ENCODE results near the gene LRRC4C. TPM values are rescaled to one million over a fixed set of nuclear protein-coding genes. Genes with fewer than 3 reads are reported as not detected.

The LRRC4C gene
- total RNA-seq, 1 donor from 2014 or later: not detected

DNA sequence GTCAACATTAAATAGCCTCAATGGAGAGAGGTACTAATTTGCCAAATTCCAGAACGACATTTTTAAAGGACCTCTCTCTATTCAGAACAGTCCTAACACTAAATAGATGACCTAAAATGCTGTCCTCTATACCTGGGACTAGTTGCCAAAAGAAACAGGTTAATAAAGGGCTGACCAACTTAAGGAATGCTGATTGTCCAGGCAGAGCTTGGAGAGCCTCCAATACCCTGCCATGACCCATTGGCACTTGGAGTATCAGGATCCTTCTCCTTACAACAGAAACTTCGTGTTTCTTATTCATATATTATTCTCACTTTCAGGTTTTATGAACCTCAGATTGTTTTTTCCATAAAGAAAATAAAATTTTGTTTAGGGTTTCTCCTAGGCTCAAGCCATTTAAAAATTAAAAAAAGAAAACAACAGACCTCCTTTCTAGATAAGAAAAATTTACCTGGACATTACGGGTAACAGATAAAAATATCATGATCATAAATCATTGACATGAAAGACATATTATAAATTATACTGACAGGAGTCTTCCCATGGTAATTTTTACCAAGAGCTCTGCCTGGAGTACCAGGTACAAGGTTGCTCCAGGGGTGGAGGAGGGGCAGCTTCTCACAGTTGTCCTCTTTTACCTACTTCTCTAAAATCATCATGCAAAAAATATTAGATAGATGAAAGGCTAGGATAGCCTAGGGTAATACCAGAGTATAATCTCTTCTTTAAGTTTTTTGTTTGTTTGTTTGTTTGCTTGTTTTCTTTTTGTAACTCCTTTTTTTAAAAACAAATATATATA, 2.0 kb downstream of the LRRC4C start:
- DNase-seq (ENCODE audit: low spot score): no peak
- intact Hi-C loops (cut with micrococcal nuclease): no loop called here
- H3K4me3 Mint-ChIP-seq (ENCODE audit: low read depth): no peak overlapping the region
- no peaks in the 10 kb centered on the region for H3K36me3 Mint-ChIP-seq (ENCODE audit: low read depth)
- no peaks in the 10 kb centered on the region for H3K27me3 Mint-ChIP-seq (ENCODE audit: low read depth)
- H3K9me3 Mint-ChIP-seq: no peaks in the 10 kb centered on the region
- H3K27ac Mint-ChIP-seq: no peak overlapping the region
- H3K4me1 Mint-ChIP-seq (ENCODE audit: low read depth): no peaks in the 10 kb centered on the region

DNA sequence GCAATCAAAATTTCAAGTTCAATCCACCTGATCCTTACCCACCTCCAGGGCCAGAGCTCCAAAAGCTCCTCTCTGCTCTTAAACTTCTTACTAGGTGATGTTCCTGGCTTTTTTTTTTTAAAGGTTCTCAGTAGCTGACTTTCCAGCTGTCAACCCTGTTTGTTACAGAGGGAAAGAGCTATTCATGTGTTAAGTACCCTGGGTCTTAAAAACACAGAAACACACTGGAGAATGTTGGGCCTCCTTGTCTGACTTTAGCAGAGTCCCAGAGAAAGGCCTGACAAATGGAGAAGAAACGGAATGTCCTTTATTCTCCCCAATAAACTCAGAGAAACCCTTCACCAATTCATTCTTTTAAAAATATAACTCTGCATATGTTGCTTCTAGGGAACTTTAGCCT, 3.2 kb downstream of the LRRC4C start:
- H3K27ac Mint-ChIP-seq: no peak overlapping the region
- no peaks in the 10 kb centered on the region for H3K4me1 Mint-ChIP-seq (ENCODE audit: low read depth)
- intact Hi-C loops (cut with micrococcal nuclease): no loop called here
- H3K36me3 Mint-ChIP-seq (ENCODE audit: low read depth): no peaks in the 10 kb centered on the region
- DNase-seq (ENCODE audit: low spot score): no peak
- H3K27me3 Mint-ChIP-seq (ENCODE audit: low read depth): no peaks in the 10 kb centered on the region
- H3K9me3 Mint-ChIP-seq: no peaks in the 10 kb centered on the region
- H3K4me3 Mint-ChIP-seq (ENCODE audit: low read depth): no peak overlapping the region

DNA sequence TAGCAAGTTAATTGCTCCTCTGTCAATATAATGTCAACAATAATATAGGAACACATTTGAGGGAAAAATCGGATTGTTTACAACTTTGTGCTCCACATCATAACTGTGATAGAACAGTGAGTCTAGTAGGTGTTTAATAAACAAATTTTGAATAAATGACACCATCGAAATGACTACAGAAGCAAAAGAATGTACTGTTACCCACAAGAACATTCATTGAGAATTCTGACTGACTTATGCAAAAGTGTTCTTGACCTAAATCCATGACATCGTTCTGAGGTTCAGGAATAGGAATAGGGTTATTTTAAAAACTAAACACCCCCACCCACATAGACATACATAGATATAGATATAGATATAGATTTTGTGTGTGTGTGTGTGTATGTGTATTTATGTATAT, 8.4 kb downstream of the LRRC4C start:
- Mint-ChIP-seq H3K4me3 (ENCODE audit: low read depth) (no peak overlapping the region), H3K4me1 (ENCODE audit: low read depth) (no peaks in the 10 kb centered on the region), H3K27ac (no peak overlapping the region), H3K27me3 (ENCODE audit: low read depth) (no peaks in the 10 kb centered on the region), H3K36me3 (ENCODE audit: low read depth) (no peaks in the 10 kb centered on the region), H3K9me3 (peaks cover 11% of the 10 kb centered on the region)
- no peak for DNase-seq (ENCODE audit: low spot score)
- intact Hi-C loops (cut with micrococcal nuclease): no loop called here

DNA sequence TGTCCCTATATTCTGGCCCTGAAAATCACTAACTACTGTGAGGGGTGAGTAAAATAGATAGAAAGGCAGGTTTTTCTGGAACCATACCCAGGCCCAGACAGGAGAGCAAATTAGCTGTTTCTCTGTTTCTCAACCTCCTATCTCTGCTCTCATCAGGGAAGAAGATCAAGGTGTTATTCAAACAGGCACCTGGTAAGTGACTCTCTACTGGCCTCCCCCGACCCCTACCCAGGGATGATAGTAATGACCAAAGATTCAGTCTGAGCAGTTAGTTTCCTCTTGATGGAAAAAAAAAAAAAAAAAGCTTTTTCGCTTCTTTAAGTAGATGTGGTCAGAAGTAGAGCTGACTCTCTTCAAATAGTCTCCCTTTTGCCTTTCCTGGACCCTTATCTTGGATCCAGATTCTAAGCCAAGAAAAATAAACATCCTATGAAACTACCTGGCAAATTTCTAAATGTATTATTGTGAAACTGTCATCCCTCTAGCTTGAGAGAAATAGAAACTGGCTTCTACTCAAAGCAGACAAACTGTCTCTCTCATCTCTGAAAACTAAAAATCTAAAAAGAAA, 9.9 kb downstream of the LRRC4C start:
- Mint-ChIP-seq H3K9me3 (peaks cover 19% of the 10 kb centered on the region), H3K27ac (no peak overlapping the region), H3K4me1 (ENCODE audit: low read depth) (no peaks in the 10 kb centered on the region), H3K36me3 (ENCODE audit: low read depth) (no peaks in the 10 kb centered on the region), H3K4me3 (ENCODE audit: low read depth) (no peak overlapping the region), H3K27me3 (ENCODE audit: low read depth) (no peaks in the 10 kb centered on the region)
- intact Hi-C loops (cut with micrococcal nuclease): no loop called here
- DNase-seq (ENCODE audit: low spot score): no peak

DNA sequence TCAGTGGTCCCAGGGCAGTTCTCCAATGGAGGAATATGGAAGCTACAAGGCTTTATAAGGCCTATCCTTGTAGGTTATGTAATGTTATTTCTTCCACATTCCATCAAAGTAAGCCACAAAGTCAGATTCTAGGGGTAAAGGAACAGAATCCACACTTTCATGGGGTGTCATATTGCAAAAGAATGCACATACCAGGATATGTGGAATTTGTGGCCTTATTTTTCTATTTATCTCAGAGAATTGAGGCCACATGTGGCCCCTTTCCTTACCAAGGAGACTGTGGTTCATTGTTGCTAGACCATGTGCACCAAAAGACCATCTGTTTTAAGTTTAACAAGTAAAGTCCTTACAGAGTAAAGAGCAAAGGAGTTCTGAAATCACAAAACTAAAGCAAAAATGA, 12.9 kb downstream of the LRRC4C start:
- Mint-ChIP-seq H3K27ac (no peak overlapping the region), H3K36me3 (ENCODE audit: low read depth) (no peaks in the 10 kb centered on the region), H3K4me1 (ENCODE audit: low read depth) (no peaks in the 10 kb centered on the region), H3K4me3 (ENCODE audit: low read depth) (no peak overlapping the region), H3K27me3 (ENCODE audit: low read depth) (no peaks in the 10 kb centered on the region), H3K9me3 (peaks cover 23% of the 10 kb centered on the region)
- DNase-seq (ENCODE audit: low spot score): no peak
- intact Hi-C loops (cut with micrococcal nuclease): no loop called here

DNA sequence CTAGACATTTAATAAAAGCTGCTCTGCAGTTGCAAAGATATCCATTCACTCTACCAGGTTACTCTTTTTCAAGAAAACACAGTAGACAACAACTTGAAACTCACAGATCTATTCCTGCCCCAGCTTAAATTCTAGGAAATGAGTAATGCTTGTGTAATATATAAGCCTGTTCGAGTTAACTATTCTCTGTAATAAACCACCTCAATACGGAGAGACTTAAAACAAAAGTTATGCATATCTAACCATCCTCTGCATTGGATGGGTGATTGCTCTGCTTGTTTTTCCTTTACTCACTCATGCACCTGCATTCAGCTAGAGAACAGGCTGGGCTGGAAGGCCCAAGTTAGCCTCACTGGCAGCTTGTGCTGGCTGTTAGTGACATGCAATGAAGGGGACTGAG, 13.3 kb downstream of the LRRC4C start:
- no peak for DNase-seq (ENCODE audit: low spot score)
- H3K4me3 Mint-ChIP-seq (ENCODE audit: low read depth): no peak overlapping the region
- intact Hi-C loops (cut with micrococcal nuclease): no loop called here
- no peaks in the 10 kb centered on the region for H3K4me1 Mint-ChIP-seq (ENCODE audit: low read depth)
- H3K27me3 Mint-ChIP-seq (ENCODE audit: low read depth): no peaks in the 10 kb centered on the region
- H3K9me3 Mint-ChIP-seq: peaks cover 25% of the 10 kb centered on the region
- H3K27ac Mint-ChIP-seq: no peak overlapping the region
- H3K36me3 Mint-ChIP-seq (ENCODE audit: low read depth): no peaks in the 10 kb centered on the region

DNA sequence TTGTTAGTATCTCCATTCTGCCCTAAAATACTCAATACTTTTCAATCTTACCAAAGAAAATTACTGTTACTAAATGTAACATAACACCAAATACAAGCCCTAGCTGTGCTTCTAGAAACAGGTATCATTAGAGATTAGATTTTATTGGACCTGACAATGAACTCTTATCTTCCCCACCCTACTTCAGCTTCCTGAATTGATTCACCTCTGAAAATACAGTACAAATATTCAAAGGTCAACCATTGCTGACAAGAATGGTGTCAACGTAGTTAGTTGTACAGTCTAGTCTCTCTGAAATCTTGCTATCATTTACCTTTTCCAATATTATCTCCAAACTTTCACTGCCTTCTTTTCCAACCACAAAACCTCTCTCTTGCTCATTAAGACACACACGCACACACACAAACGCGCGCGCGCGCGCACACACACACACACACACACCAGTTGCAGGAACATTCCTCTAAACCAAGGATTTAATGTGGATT, 22.4 kb downstream of the LRRC4C start:
- Mint-ChIP-seq H3K27ac (no peak overlapping the region), H3K4me1 (ENCODE audit: low read depth) (no peaks in the 10 kb centered on the region), H3K36me3 (ENCODE audit: low read depth) (no peaks in the 10 kb centered on the region), H3K9me3 (peaks cover 38% of the 10 kb centered on the region), H3K4me3 (ENCODE audit: low read depth) (no peak overlapping the region), H3K27me3 (ENCODE audit: low read depth) (no peaks in the 10 kb centered on the region)
- DNase-seq (ENCODE audit: low spot score): no peak
- intact Hi-C loops (cut with micrococcal nuclease): no loop called here

DNA sequence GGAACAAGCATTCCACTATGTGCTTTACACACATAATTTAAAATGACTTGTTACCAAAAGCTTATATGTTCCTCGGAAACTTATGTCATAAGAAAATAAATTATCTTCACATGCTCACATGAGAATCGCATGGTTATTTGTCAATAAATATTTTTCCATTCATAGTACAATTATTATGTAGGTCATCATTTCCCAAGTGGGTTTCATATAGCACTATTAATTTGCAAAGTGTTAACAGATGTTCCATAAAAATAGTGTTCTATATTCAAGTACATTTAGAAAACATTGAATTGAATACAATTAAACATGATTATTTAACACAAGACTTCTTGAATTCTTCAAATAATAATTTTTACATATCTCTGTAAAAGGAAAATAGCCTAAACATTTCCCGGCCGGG, 23.9 kb downstream of the LRRC4C start:
- peaks cover 30% of the 10 kb centered on the region for H3K9me3 Mint-ChIP-seq
- H3K27ac Mint-ChIP-seq: no peak overlapping the region
- intact Hi-C loops (cut with micrococcal nuclease): no loop called here
- DNase-seq (ENCODE audit: low spot score): no peak
- H3K27me3 Mint-ChIP-seq (ENCODE audit: low read depth): no peaks in the 10 kb centered on the region
- H3K36me3 Mint-ChIP-seq (ENCODE audit: low read depth): no peaks in the 10 kb centered on the region
- H3K4me3 Mint-ChIP-seq (ENCODE audit: low read depth): no peak overlapping the region
- no peaks in the 10 kb centered on the region for H3K4me1 Mint-ChIP-seq (ENCODE audit: low read depth)

DNA sequence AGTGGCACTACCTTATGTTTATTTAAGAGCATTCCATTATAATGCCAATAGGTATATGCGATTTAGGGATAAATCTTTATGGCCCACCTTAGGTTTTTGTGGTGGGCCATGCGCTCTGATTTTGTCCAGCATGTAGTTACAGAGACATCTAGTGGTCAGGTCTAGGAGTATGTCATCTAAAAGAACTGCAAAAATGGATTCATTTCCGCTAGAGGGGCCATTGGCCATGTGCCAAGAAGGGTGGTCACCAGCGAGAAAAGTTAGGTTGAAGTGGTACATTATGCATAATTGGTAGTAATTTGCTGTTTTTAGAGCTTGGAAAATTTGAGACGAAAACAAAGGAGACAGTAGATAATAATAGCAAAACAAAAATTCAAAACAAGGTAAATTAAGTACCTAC, 27.7 kb downstream of the LRRC4C start:
- Mint-ChIP-seq H3K36me3 (ENCODE audit: low read depth) (no peaks in the 10 kb centered on the region), H3K27me3 (ENCODE audit: low read depth) (no peaks in the 10 kb centered on the region), H3K9me3 (peaks cover 32% of the 10 kb centered on the region), H3K4me1 (ENCODE audit: low read depth) (no peaks in the 10 kb centered on the region), H3K4me3 (ENCODE audit: low read depth) (no peak overlapping the region), H3K27ac (no peak overlapping the region)
- intact Hi-C loops (cut with micrococcal nuclease): no loop called here
- DNase-seq (ENCODE audit: low spot score): no peak

DNA sequence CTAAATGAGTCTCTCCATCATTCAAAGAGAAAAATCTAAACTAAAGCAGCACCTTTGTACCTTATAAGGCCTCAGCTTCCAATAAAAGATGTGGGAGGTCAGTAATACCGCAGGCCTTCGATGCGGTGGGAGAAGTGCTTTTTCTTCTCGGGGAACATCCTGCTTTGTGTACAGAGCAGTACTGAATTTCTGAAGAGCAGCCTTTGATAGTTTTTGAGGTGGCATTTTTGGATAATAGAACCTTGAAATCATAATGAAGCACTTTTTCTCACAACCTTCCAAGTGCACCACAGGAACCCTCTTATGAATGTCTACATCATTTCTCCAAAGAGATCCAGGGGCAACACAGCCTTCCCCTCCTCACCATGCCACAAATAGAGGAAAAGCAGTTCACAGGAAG, 39.6 kb downstream of the LRRC4C start:
- H3K4me3 Mint-ChIP-seq (ENCODE audit: low read depth): no peak overlapping the region
- no peak overlapping the region for H3K27ac Mint-ChIP-seq

DNA sequence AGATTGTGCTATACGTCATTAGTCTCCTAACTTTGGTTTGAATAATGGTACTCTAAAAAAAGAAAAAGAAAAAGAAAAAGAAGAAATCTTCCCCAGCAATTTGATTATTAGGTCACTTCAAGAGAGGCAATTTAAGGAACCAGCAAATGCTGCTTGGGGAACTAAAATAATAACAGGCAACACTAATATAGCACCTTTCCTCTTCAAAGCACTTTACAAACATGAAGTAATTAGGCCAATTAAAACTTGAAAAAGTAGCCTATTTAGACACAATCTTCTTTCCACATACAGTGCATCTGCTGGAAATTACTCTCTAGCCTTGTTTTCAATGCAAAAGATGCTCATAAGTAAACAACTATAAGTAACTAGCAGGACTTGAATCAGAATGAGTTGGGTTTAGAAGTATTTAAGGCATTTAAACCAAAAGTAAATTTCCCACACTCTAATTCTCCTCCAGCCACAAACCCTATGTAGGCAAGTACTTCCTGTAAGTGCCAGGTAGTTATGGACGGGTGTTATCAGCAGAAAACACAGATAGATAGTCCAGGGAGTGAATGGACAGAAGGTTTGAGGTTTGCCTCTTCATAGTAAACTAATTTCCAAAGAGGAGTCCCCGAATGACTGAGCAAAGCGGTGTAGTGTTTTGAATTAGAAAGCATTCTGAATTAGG, 44.5 kb downstream of the LRRC4C start:
- no peak for DNase-seq (ENCODE audit: low spot score)
- no peaks in the 10 kb centered on the region for H3K4me1 Mint-ChIP-seq (ENCODE audit: low read depth)
- H3K36me3 Mint-ChIP-seq (ENCODE audit: low read depth): no peaks in the 10 kb centered on the region
- no peaks in the 10 kb centered on the region for H3K27me3 Mint-ChIP-seq (ENCODE audit: low read depth)
- no peak overlapping the region for H3K27ac Mint-ChIP-seq
- H3K9me3 Mint-ChIP-seq: peaks cover 31% of the 10 kb centered on the region
- H3K4me3 Mint-ChIP-seq (ENCODE audit: low read depth): no peak overlapping the region
- intact Hi-C loops (cut with micrococcal nuclease): no loop called here

More for the DNA sequence above, 39.6 kb downstream of the LRRC4C start:
- H3K4me1 Mint-ChIP-seq (ENCODE audit: low read depth): no peaks in the 10 kb centered on the region
- peaks cover 46% of the 10 kb centered on the region for H3K9me3 Mint-ChIP-seq
- no peaks in the 10 kb centered on the region for H3K27me3 Mint-ChIP-seq (ENCODE audit: low read depth)
- intact Hi-C loops (cut with micrococcal nuclease): no loop called here
- H3K36me3 Mint-ChIP-seq (ENCODE audit: low read depth): no peaks in the 10 kb centered on the region
- no peak for DNase-seq (ENCODE audit: low spot score)

DNA sequence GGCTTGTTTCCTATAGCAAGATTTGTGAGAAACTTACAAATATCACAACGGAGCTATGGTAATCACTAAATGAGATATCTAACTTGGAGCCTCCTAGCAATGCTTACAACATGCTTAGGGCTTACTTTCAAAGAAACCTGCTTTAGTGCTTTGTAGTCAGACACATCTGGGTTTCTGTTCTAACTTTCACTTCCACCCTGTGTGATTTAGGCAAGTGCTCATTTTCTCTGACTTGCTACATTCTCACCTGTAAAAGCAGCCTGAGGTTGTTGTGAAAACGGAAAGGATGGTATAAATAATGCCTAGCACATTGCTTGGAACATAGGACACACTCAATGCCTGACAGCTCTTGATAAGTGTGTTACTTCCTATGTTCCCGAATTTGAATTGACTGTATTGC, 45.6 kb downstream of the LRRC4C start:
- Mint-ChIP-seq H3K4me3 (ENCODE audit: low read depth) (no peak overlapping the region), H3K27me3 (ENCODE audit: low read depth) (no peaks in the 10 kb centered on the region), H3K27ac (no peak overlapping the region), H3K4me1 (ENCODE audit: low read depth) (no peaks in the 10 kb centered on the region), H3K36me3 (ENCODE audit: low read depth) (no peaks in the 10 kb centered on the region), H3K9me3 (peaks cover 33% of the 10 kb centered on the region)
- DNase-seq (ENCODE audit: low spot score): no peak
- intact Hi-C loops (cut with micrococcal nuclease): no loop called here

DNA sequence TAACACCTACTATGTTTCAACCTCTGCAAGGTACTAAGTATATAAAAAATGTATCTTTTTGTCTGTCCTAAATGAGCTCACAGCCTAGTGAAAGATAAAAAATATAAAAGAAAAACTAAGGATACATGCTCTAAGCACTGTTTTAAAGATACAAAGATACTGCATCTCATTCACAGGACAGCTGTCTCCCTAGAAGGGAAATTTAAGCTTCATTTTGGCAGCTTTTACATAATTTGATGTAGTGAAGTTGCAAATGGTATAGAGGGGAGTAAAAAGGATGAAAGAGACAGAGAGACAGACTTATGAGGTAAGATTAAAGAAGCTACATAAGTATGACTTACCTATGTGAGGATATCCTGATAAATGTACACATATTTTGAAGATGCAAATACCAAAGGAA, 53.6 kb downstream of the LRRC4C start:
- Mint-ChIP-seq H3K36me3 (ENCODE audit: low read depth) (no peaks in the 10 kb centered on the region), H3K4me1 (ENCODE audit: low read depth) (no peaks in the 10 kb centered on the region), H3K27me3 (ENCODE audit: low read depth) (no peaks in the 10 kb centered on the region), H3K27ac (no peak overlapping the region), H3K9me3 (peaks cover 29% of the 10 kb centered on the region), H3K4me3 (ENCODE audit: low read depth) (no peak overlapping the region)
- no peak for DNase-seq (ENCODE audit: low spot score)
- intact Hi-C loops (cut with micrococcal nuclease): no loop called here
